ENCODE measurements around the gene CREBL2.

CREBL2 gene

GRCh38 chr12:12693111-12693671 is 81.5 kb downstream of the CREBL2 start:
- no peaks in the 10 kb centered on the region for H3K36me3 ChIP-seq (ENCODE audit: control insufficient read depth in 4 of 4, insufficient read depth in 4 of 4, low read length in 3 of 4)
- 98% methylated on average over 3 of the region's 3 CpGs for WGBS (ENCODE audit: insufficient coverage)
- no peaks in the 10 kb centered on the region for H3K27me3 ChIP-seq (replicated peaks in 2 of 5; ENCODE audit: control insufficient read depth in 4 of 5, insufficient read depth in 5 of 5, low read length in 4 of 5)
- no peak for DNase-seq
- peaks cover 9 to 25% (median 18%) of the 10 kb centered on the region in 4 experiments for H3K4me1 ChIP-seq (ENCODE audit: control extremely low read depth in 1 of 4, control insufficient read depth in 4 of 4, insufficient read depth in 4 of 4, low read length in 3 of 4)
- no peak overlapping the region for H3K27ac ChIP-seq (ENCODE audit: insufficient read depth in 1 of 2, low read depth in 1 of 2, low read length in 2 of 2, poor library complexity in 1 of 2, severe bottlenecking in 2 of 2)
- ChIA-PET CTCF (interaction anchor here (1.0 to 1.4 kb wide), 3 partner anchors 10 to 30 kb away, joined by 3 to 4 read pairs (median 4); no protein-coding TSS in a partner anchor), POLR2A (no interaction called here)
- no peak overlapping the region for H3K4me3 ChIP-seq (ENCODE audit: control insufficient read depth in 1 of 7, extremely low read depth in 1 of 7, insufficient read depth in 4 of 7, low read depth in 2 of 7, low read length in 6 of 7)
- H3K9me3 ChIP-seq (ENCODE audit: control extremely low read depth in 1 of 5, control insufficient read depth in 4 of 5, insufficient read depth in 2 of 5, low read depth in 1 of 5, low read length in 4 of 5): no peaks in the 10 kb centered on the region

Measured in common myeloid progenitor, CD34-positive (primary cell).